Suprapubic skin (tissue), 4 donors: ENCODE measurements around the gene LRRC45.

Experiments
- CTCF ChIP-seq, 2 donors: fragments of 200-600 bp in 1 of 2; fragments of 450-650 bp in 1 of 2; sonication (generic) in 1 of 2; IDR thresholded peaks; one replicate each; pipeline ENCODE4 v1.5.1; 2016 to 2019; ENCODE audit warnings: antibody characterized with exemption in 2 of 2, mild to moderate bottlenecking in 1 of 2, moderate library complexity in 1 of 2
- EP300 ChIP-seq: sonication (generic); formaldehyde crosslinking; IDR thresholded peaks from one replicate; pipeline ENCODE4 v1.6.1; 2017; ENCODE audit warnings: antibody characterized with exemption
- POLR2A ChIP-seq, 2 donors: fragments of 450-650 bp; IDR thresholded peaks; one replicate each; pipeline ENCODE4 v1.6.1; 2017; ENCODE audit warnings: antibody characterized with exemption in 2 of 2, mild to moderate bottlenecking in 2 of 2, moderate library complexity in 2 of 2
- POLR2AphosphoS5 ChIP-seq, 3 donors: sonication (generic); formaldehyde crosslinking; IDR thresholded peaks; one replicate each; pipeline ENCODE4 v1.6.1; 2017; ENCODE audit warnings: antibody characterized with exemption in 3 of 3

GRCh38 chr17:82053130-82053529 lies 30.0 kb downstream of the LRRC45 start:
- TF ChIP-seq POLR2A (IDR thresholded peaks at IDR 0.05) (no peak), CTCF (IDR thresholded peaks at IDR 0.05) (no peak), POLR2AphosphoS5 (IDR thresholded peaks at IDR 0.05) (no peak), EP300 (no peak)
